HepG2 (cell line): Measurements from ENCODE around the gene THADA. TPM values are rescaled to one million over a fixed set of nuclear protein-coding genes. Genes with fewer than 3 reads are reported as not detected.
A peak's percentile ranks its signal among the peaks of the same experiment; 100 is the strongest.

Experiments used
- ATF7 ChIP-seq, 2 experiments: fragments of 450-650 bp in 1 of 2; sonication (generic) in 1 of 2; formaldehyde crosslinking in 1 of 2; IDR thresholded peaks; 2 replicates each; pipeline versions ENCODE4 v1.4.0 to v1.6.1; 2016 to 2020; ENCODE audit warnings: antibody characterized with exemption in 1 of 2, mild to moderate bottlenecking in 1 of 2, missing genetic modification reagents in 1 of 2
- ATM ChIP-seq: fragments of 450-650 bp; IDR thresholded peaks from 2 replicates; pipeline ENCODE4 v1.7.1; 2017; ENCODE audit warnings: mild to moderate bottlenecking, borderline replicate concordance
- BHLHE40 ChIP-seq: IDR thresholded peaks from 2 replicates; pipeline ENCODE4 v1.6.1; 2011; ENCODE audit warnings: low read length, improper control_type of control experiment
- HES4 ChIP-seq: sonication (generic); formaldehyde crosslinking; IDR thresholded peaks from 2 replicates; pipeline ENCODE4 v1.9.0; 2021; ENCODE audit warnings: mild to moderate bottlenecking, missing genetic modification reagents, borderline replicate concordance
- POLR2G ChIP-seq: fragments of 200-400 bp; formaldehyde crosslinking; IDR thresholded peaks from 2 replicates; pipeline ENCODE4 v1.6.1; 2018; ENCODE audit warnings: mild to moderate bottlenecking, low read depth, low read length, moderate library complexity
- ZMYM4 ChIP-seq: sonication (generic); formaldehyde crosslinking; IDR thresholded peaks from 2 replicates; pipeline ENCODE4 v1.8.1; 2023; ENCODE audit warnings: mild to moderate bottlenecking, missing genetic modification reagents
- ZNF17 ChIP-seq: sonication (generic); formaldehyde crosslinking; IDR thresholded peaks from 2 replicates; pipeline ENCODE4 v1.5.0; 2020; ENCODE audit warnings: mild to moderate bottlenecking, missing genetic modification reagents
- ZNF3 ChIP-seq: IDR thresholded peaks from 2 replicates; pipeline ENCODE4 v1.7.0; 2017; ENCODE audit warnings: inconsistent platforms
- ZNF331 ChIP-seq: sonication (generic); formaldehyde crosslinking; IDR thresholded peaks from 2 replicates; pipeline ENCODE4 v1.4.0; 2020; ENCODE audit warnings: missing genetic modification reagents
- ZNF512B ChIP-seq: sonication (generic); formaldehyde crosslinking; IDR thresholded peaks from 2 replicates; pipeline ENCODE4 v1.5.1; 2020; ENCODE audit warnings: missing genetic modification reagents, mild to moderate bottlenecking, borderline replicate concordance
- ZNF546 ChIP-seq: sonication (generic); formaldehyde crosslinking; conservative IDR thresholded peaks from 2 replicates; pipeline ENCODE4 v1.8.1; 2023; ENCODE audit warnings: mild to moderate bottlenecking, missing genetic modification reagents
- ZNF557 ChIP-seq: sonication (generic); formaldehyde crosslinking; IDR thresholded peaks from 2 replicates; pipeline ENCODE4 v1.4.0; 2020; ENCODE audit warnings: missing genetic modification reagents
- ZNF883 ChIP-seq: sonication (generic); formaldehyde crosslinking; IDR thresholded peaks from 2 replicates; pipeline ENCODE4 v1.5.1; 2020; ENCODE audit warnings: mild to moderate bottlenecking, missing genetic modification reagents; ENCODE audit errors: not compliant biosample characterization
- ZSCAN12 ChIP-seq: sonication (generic); formaldehyde crosslinking; IDR thresholded peaks from 2 replicates; pipeline ENCODE4 v1.9.0; 2021; ENCODE audit warnings: mild to moderate bottlenecking, missing genetic modification reagents
- polyA plus RNA-seq, 8 experiments: library from polyadenylated mRNA; depleted of rRNA in 3 of 8; stranded (reverse) in 7 of 8; unstranded in 1 of 8; fragments of >200 nt; fragmentation: Illumina TruSeq in 4 of 8; extraction: Trizol in 4 of 8; gene quantifications; 2 replicates each; pipeline versions ENCODE4 v1.2.1 to v1.2.3, GENCODE V29; 2011 to 2016; ENCODE audit warnings: low read depth in 4 of 8, missing spikeins in 1 of 8, mixed read lengths in 1 of 8; ENCODE audit not compliant: insufficient read depth in 1 of 8
- total RNA-seq, 5 experiments: library from RNA; depleted of rRNA; stranded (reverse); fragments of >200 nt; fragmentation: Illumina TruSeq; extraction: Trizol; gene quantifications; 2 replicates each; pipeline ENCODE4 v1.2.3, GENCODE V29; 2016; ENCODE audit warnings: low read depth in 1 of 5
- TF ChIP-seq, protein P1 (sequence below): sonication (generic); formaldehyde crosslinking; IDR thresholded peaks from 2 replicates; pipeline ENCODE4 v1.8.0; 2022; ENCODE audit warnings: low read depth, missing genetic modification reagents
- TF ChIP-seq, protein P2 (sequence below): sonication (generic); formaldehyde crosslinking; IDR thresholded peaks from 2 replicates; pipeline ENCODE4 v1.5.0; 2020; ENCODE audit warnings: mild to moderate bottlenecking, missing genetic modification reagents, borderline replicate concordance
- TF ChIP-seq, protein P3 (sequence below): sonication (generic); formaldehyde crosslinking; IDR thresholded peaks from 2 replicates; pipeline ENCODE4 v1.4.0; 2020; ENCODE audit warnings: mild to moderate bottlenecking, missing genetic modification reagents, borderline replicate concordance

THADA gene
- total and polyA plus RNA-seq, 2 of the 13 experiments (the other 11 are each of a cell fraction or from before 2014, with no cell fraction given) = 12.7 to 21.7 TPM

- TF ChIP-seq ZNF883 (no peak), ZNF546 (CRISPR knock-in tag) (no peak; the same call in 1 of the 2 replicates), ZNF17 (0 out of 2 replicates have a peak, but pooled peaks have one; percentile 19), ZNF331 (CRISPR knock-in tag) (no peak), ATF7 (IDR thresholded peaks at IDR 0.05) (no peak), ATF7 (CRISPR knock-in tag; IDR thresholded peaks at IDR 0.05) (no peak), POLR2G (no peak; the same call in 1 of the 2 replicates), ZNF557 (CRISPR knock-in tag) (no peak), ZSCAN12 (CRISPR knock-in tag) (no peak), ZNF3 (CRISPR knock-in tag) (0 out of 2 replicates have a peak, but pooled peaks have one; percentile 22), ZMYM4 (no peak), ATM (no peak), HES4 (CRISPR knock-in tag) (no peak), ZNF512B (CRISPR knock-in tag) (peak; percentile 58; the same call in 1 of the 2 replicates), BHLHE40 (no peak)
- TF ChIP-seq, protein P1, sequence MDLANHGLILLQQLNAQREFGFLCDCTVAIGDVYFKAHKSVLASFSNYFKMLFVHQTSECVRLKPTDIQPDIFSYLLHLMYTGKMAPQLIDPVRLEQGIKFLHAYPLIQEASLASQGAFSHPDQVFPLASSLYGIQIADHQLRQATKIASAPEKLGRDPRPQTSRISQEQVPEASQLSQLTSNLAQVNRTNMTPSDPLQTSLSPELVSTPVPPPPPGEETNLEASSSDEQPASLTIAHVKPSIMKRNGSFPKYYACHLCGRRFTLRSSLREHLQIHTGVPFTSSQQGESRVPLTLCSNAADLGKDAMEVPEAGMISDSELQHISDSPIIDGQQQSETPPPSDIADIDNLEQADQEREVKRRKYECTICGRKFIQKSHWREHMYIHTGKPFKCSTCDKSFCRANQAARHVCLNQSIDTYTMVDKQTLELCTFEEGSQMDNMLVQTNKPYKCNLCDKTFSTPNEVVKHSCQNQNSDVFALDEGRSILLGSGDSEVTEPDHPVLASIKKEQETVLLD = peak; percentile 21; the same call in 1 of the 2 replicates
- TF ChIP-seq, protein P2, sequence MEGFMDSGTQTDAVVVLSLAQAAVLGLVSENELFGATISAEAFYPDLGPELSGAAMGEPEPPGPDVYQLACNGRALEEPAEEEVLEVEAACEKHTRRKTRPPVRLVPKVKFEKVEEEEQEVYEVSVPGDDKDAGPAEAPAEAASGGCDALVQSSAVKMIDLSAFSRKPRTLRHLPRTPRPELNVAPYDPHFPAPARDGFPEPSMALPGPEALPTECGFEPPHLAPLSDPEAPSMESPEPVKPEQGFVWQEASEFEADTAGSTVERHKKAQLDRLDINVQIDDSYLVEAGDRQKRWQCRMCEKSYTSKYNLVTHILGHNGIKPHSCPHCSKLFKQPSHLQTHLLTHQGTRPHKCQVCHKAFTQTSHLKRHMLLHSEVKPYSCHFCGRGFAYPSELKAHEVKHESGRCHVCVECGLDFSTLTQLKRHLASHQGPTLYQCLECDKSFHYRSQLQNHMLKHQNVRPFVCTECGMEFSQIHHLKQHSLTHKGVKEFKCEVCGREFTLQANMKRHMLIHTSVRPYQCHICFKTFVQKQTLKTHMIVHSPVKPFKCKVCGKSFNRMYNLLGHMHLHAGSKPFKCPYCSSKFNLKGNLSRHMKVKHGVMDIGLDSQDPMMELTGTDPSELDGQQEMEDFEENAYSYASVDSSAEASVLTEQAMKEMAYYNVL (CRISPR knock-in tag) = no peak
- TF ChIP-seq, protein P3, sequence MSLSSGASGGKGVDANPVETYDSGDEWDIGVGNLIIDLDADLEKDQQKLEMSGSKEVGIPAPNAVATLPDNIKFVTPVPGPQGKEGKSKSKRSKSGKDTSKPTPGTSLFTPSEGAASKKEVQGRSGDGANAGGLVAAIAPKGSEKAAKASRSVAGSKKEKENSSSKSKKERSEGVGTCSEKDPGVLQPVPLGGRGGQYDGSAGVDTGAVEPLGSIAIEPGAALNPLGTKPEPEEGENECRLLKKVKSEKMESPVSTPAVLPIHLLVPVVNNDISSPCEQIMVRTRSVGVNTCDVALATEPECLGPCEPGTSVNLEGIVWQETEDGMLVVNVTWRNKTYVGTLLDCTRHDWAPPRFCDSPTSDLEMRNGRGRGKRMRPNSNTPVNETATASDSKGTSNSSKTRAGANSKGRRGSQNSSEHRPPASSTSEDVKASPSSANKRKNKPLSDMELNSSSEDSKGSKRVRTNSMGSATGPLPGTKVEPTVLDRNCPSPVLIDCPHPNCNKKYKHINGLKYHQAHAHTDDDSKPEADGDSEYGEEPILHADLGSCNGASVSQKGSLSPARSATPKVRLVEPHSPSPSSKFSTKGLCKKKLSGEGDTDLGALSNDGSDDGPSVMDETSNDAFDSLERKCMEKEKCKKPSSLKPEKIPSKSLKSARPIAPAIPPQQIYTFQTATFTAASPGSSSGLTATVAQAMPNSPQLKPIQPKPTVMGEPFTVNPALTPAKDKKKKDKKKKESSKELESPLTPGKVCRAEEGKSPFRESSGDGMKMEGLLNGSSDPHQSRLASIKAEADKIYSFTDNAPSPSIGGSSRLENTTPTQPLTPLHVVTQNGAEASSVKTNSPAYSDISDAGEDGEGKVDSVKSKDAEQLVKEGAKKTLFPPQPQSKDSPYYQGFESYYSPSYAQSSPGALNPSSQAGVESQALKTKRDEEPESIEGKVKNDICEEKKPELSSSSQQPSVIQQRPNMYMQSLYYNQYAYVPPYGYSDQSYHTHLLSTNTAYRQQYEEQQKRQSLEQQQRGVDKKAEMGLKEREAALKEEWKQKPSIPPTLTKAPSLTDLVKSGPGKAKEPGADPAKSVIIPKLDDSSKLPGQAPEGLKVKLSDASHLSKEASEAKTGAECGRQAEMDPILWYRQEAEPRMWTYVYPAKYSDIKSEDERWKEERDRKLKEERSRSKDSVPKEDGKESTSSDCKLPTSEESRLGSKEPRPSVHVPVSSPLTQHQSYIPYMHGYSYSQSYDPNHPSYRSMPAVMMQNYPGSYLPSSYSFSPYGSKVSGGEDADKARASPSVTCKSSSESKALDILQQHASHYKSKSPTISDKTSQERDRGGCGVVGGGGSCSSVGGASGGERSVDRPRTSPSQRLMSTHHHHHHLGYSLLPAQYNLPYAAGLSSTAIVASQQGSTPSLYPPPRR = no peak
Measured at GRCh38 chr2:43193652-43194120, 402.2 kb downstream of the THADA start (continued).
